NCI-H510A treated with DMSO at 0.1 percent for 48 hours (cell line): ENCODE measurements around the gene UPK3B.
"Not testable (repeated sequence)": the region's sequence is repeated elsewhere in the genome, so short reads cannot be mapped to it uniquely, and the experiment has no call there.

Experiments
- DNase-seq: peaks from one replicate; lab custom pipeline; 2025; lab: John Stamatoyannopoulos, UW

Gene UPK3B

GRCh38 chr7:76509931-76510877 is at the start of gene UPK3B:
Gene UPK3B (plus strand): TSS chr7:76510552. CDS start chr7:76510653, 101 bp downstream.
- no peak for DNase-seq

- not testable (repeated sequence) for DNase-seq
Observed at GRCh38 chr7:76460767-76461166, 49.6 kb upstream of the UPK3B start.

- not testable (repeated sequence) for DNase-seq
Observed at GRCh38 chr7:76461464-76462101, 48.8 kb upstream of the UPK3B start, which contains the start of gene DTX2. Gene DTX2 (plus strand): TSS chr7:76461709. CDS start chr7:76480510, 18,801 bp downstream.

GRCh38 chr7:76462271-76462882 is 48.0 kb upstream of the UPK3B start:
- DNase-seq, result not testable (repeated sequence)

GRCh38 chr7:76464959-76465358 is 45.4 kb upstream of the UPK3B start:
- not testable (repeated sequence) for DNase-seq

GRCh38 chr7:76465950-76466349 is 44.4 kb upstream of the UPK3B start:
- DNase-seq, result not testable (repeated sequence)

- DNase-seq, result not testable (repeated sequence)
Observed at GRCh38 chr7:76467743-76468404, 42.5 kb upstream of the UPK3B start.

GRCh38 chr7:76471556-76472221 is 38.7 kb upstream of the UPK3B start:
- not testable (repeated sequence) for DNase-seq

- not testable (repeated sequence) for DNase-seq
Observed at GRCh38 chr7:76473097-76473496, 37.3 kb upstream of the UPK3B start.

GRCh38 chr7:76476280-76476679 is 34.1 kb upstream of the UPK3B start:
- DNase-seq, result not testable (repeated sequence)

- DNase-seq, result not testable (repeated sequence)
Observed at GRCh38 chr7:76476742-76477474, 33.4 kb upstream of the UPK3B start.

- not testable (repeated sequence) for DNase-seq
Observed at GRCh38 chr7:76479628-76480027, 30.7 kb upstream of the UPK3B start.

- DNase-seq, result not testable (repeated sequence)
Observed at GRCh38 chr7:76480403-76481253, 29.7 kb upstream of the UPK3B start.

- DNase-seq, result not testable (repeated sequence)
Observed at GRCh38 chr7:76482660-76483059, 27.7 kb upstream of the UPK3B start.

- DNase-seq, result not testable (repeated sequence)
Observed at GRCh38 chr7:76483081-76483480, 27.3 kb upstream of the UPK3B start.

GRCh38 chr7:76484456-76484855 is 25.9 kb upstream of the UPK3B start:
- DNase-seq, result not testable (repeated sequence)

GRCh38 chr7:76485822-76486610 is 24.3 kb upstream of the UPK3B start:
- not testable (repeated sequence) for DNase-seq

- not testable (repeated sequence) for DNase-seq
Observed at GRCh38 chr7:76486618-76487017, 23.7 kb upstream of the UPK3B start.

- DNase-seq, result not testable (repeated sequence)
Observed at GRCh38 chr7:76487969-76488368, 22.4 kb upstream of the UPK3B start.
